ENCODE measurements around the gene COL8A1.
"Not testable (repeated sequence)": the region's sequence is repeated elsewhere in the genome, so short reads cannot be mapped to it uniquely, and the experiment has no call there.

Gene COL8A1

GRCh38 chr3:99712291-99712954 lies 74.0 kb downstream of the COL8A1 start:
- no peak for DNase-seq

- no peak for DNase-seq
Observed at GRCh38 chr3:99713440-99713839, 75.0 kb downstream of the COL8A1 start.

- no peak for DNase-seq
Observed at GRCh38 chr3:99714146-99714545, 75.8 kb downstream of the COL8A1 start.

GRCh38 chr3:99714575-99714974 lies 76.2 kb downstream of the COL8A1 start:
- DNase-seq: no peak

- DNase-seq: no peak
Observed at GRCh38 chr3:99716463-99716995, 78.1 kb downstream of the COL8A1 start.

GRCh38 chr3:99720985-99721632 lies 82.7 kb downstream of the COL8A1 start:
- no peak for DNase-seq

GRCh38 chr3:99721633-99722007 lies 83.2 kb downstream of the COL8A1 start:
- DNase-seq: no peak

- no peak for DNase-seq
Observed at GRCh38 chr3:99724276-99724675, 85.9 kb downstream of the COL8A1 start.

GRCh38 chr3:99730870-99731269 lies 92.5 kb downstream of the COL8A1 start:
- DNase-seq: no peak

GRCh38 chr3:99731499-99731898 lies 93.1 kb downstream of the COL8A1 start:
- no peak for DNase-seq

GRCh38 chr3:99740371-99740770 lies 102.0 kb downstream of the COL8A1 start:
- DNase-seq: not testable (repeated sequence)

GRCh38 chr3:99741588-99741987 lies 103.2 kb downstream of the COL8A1 start:
- DNase-seq: no peak

- no peak for DNase-seq
Observed at GRCh38 chr3:99747915-99748314, 109.5 kb downstream of the COL8A1 start.

- no peak for DNase-seq
Observed at GRCh38 chr3:99751649-99752048, 113.3 kb downstream of the COL8A1 start.

- DNase-seq: no peak
Observed at GRCh38 chr3:99753268-99753975, 115.0 kb downstream of the COL8A1 start.

GRCh38 chr3:99755831-99756230 lies 117.4 kb downstream of the COL8A1 start:
- no peak for DNase-seq

GRCh38 chr3:99757966-99758365 lies 119.6 kb downstream of the COL8A1 start:
- no peak for DNase-seq

- no peak for DNase-seq
Observed at GRCh38 chr3:99758502-99759177, 120.2 kb downstream of the COL8A1 start.

GRCh38 chr3:99760031-99760430 lies 121.6 kb downstream of the COL8A1 start:
- no peak for DNase-seq

- DNase-seq: no peak
Observed at GRCh38 chr3:99760629-99761028, 122.2 kb downstream of the COL8A1 start.

- DNase-seq: no peak
Observed at GRCh38 chr3:99761415-99762165, 123.2 kb downstream of the COL8A1 start.

- DNase-seq: no peak
Observed at GRCh38 chr3:99762901-99763300, 124.5 kb downstream of the COL8A1 start.

GRCh38 chr3:99764377-99764776 lies 126.0 kb downstream of the COL8A1 start:
- no peak for DNase-seq

Data from stimulated activated CD8-positive, alpha-beta memory T cell treated with anti-CD3 and anti-CD28 coated beads, Interleukin-4, amount 100 ng/mL, for 48 hours (primary cell).